ENCODE results near the gene GPR18. TPM values are rescaled to one million over a fixed set of nuclear protein-coding genes. Genes with fewer than 3 reads are reported as not detected.

The GPR18 gene
- total and polyA plus RNA-seq, 7 donors = 0.01 to 0.27 TPM; not detected in 5

- Histone ChIP-seq H3K9me3 (no peaks in the 10 kb centered on the region), H3K27me3 (ENCODE audit: insufficient read depth in 3 of 3, low read length in 2 of 3) (no peaks in the 10 kb centered on the region), H3K4me1 (peaks cover 9% of the 10 kb centered on the region), H3K27ac (no peak overlapping the region), H3K36me3 (ENCODE audit: insufficient read depth in 1 of 2, low read depth in 1 of 2) (peaks cover 0 to 7% of the 10 kb centered on the region in 2 donors), H3K4me3 (peak overlapping the region; percentile 31)
- ATAC-seq (no peak), DNase-seq (no peak)
- intact Hi-C loops (cut with DNase I) = no loop called here
- 63 to 91% (median 90%) methylated on average over 5 of the region's 5 CpGs for WGBS, 3 donors
- TF ChIP-seq, protein P1, sequence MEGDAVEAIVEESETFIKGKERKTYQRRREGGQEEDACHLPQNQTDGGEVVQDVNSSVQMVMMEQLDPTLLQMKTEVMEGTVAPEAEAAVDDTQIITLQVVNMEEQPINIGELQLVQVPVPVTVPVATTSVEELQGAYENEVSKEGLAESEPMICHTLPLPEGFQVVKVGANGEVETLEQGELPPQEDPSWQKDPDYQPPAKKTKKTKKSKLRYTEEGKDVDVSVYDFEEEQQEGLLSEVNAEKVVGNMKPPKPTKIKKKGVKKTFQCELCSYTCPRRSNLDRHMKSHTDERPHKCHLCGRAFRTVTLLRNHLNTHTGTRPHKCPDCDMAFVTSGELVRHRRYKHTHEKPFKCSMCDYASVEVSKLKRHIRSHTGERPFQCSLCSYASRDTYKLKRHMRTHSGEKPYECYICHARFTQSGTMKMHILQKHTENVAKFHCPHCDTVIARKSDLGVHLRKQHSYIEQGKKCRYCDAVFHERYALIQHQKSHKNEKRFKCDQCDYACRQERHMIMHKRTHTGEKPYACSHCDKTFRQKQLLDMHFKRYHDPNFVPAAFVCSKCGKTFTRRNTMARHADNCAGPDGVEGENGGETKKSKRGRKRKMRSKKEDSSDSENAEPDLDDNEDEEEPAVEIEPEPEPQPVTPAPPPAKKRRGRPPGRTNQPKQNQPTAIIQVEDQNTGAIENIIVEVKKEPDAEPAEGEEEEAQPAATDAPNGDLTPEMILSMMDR (IDR thresholded peaks at IDR 0.05) = no peak
Observed at GRCh38 chr13:99305158-99305557, 47.0 kb upstream of the GPR18 start.

- Histone ChIP-seq H3K36me3 (ENCODE audit: insufficient read depth in 1 of 2, low read depth in 1 of 2) (peaks cover 0 to 7% of the 10 kb centered on the region in 2 donors), H3K9me3 (no peaks in the 10 kb centered on the region), H3K4me3 (no peak overlapping the region), H3K27ac (no peak overlapping the region), H3K27me3 (ENCODE audit: insufficient read depth in 3 of 3, low read length in 2 of 3) (no peaks in the 10 kb centered on the region), H3K4me1 (peaks cover 9% of the 10 kb centered on the region)
- ATAC-seq (no peak), DNase-seq (no peak)
- TF ChIP-seq, protein P1 (IDR thresholded peaks at IDR 0.05) = no peak
- 89 to 92% (median 90%) methylated on average over 4 of the region's 4 CpGs for WGBS, 3 donors
- intact Hi-C loops (cut with DNase I) = no loop called here
Observed at GRCh38 chr13:99304541-99304940, 46.4 kb upstream of the GPR18 start.

- Histone ChIP-seq H3K9me3 (no peaks in the 10 kb centered on the region), H3K27ac (no peak overlapping the region), H3K27me3 (ENCODE audit: insufficient read depth in 3 of 3, low read length in 2 of 3) (no peaks in the 10 kb centered on the region), H3K36me3 (ENCODE audit: insufficient read depth in 1 of 2, low read depth in 1 of 2) (peaks cover 0 to 7% of the 10 kb centered on the region in 2 donors), H3K4me1 (peaks cover 9% of the 10 kb centered on the region), H3K4me3 (no peak overlapping the region)
- TF ChIP-seq, protein P1 (IDR thresholded peaks at IDR 0.05) = no peak
- intact Hi-C loops (cut with DNase I) = no loop called here
- DNase-seq = no peak
- ATAC-seq = no peak
- 88 to 91% (median 88%) methylated on average over 14 of the region's 14 CpGs for WGBS, 3 donors
Observed at GRCh38 chr13:99303863-99304521, 45.8 kb upstream of the GPR18 start.

DNA sequence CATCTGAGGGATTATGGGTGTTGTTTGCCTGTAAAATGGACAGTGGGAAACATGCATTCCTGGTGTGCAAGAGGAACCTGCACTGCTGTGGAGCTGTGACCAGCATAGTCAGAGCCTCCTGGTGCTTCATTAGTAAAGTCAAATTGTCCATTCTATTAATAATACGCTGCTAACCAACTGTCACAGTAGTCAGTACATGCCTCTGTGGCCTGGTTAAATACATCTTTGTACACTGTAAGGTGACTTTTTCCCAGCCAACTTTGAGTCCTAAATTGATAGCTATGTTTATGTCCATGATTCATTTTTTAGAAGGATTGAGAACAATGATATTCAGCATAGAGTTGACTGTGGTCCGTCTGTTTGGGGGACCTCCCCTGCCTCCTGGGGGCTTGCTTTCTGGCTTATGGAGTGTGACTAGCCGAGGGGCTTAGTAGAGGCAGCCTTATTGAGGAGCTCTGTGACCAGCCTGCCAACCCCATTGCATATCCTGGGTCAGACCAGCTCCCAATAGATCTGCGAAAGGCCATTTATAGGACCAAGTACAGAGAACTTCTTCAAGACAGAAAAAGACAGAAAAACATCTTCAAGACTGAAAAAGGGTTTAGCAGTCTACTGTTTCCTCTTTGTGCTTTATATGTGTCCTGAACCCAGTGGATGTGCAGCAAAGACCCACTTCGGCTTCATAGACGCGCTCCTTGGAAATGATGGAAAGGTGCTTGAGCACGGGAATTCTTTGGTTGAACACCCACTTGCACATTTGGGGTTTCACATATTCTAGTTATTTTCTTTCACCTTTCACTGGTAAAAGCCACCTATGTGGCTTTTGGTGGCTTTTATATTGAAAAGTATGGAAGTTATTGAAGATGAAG is 44.7 kb upstream of the GPR18 start:
- H3K27me3 ChIP-seq (ENCODE audit: insufficient read depth in 3 of 3, low read length in 2 of 3) = no peaks in the 10 kb centered on the region
- no peaks in the 10 kb centered on the region for H3K9me3 ChIP-seq
- ATAC-seq = peak in 1 of 4 donors; percentile 17
- H3K27ac ChIP-seq = no peak overlapping the region
- H3K36me3 ChIP-seq (ENCODE audit: insufficient read depth in 1 of 2, low read depth in 1 of 2) = peaks cover 0 to 7% of the 10 kb centered on the region in 2 donors
- intact Hi-C loops (cut with DNase I) = no loop called here
- peaks cover 6% of the 10 kb centered on the region for H3K4me1 ChIP-seq
- TF ChIP-seq, protein P1 (IDR thresholded peaks at IDR 0.05) = no peak
- no peak overlapping the region for H3K4me3 ChIP-seq
- WGBS, 3 donors = 93 to 97% (median 94%) methylated on average over 8 of the region's 8 CpGs
- DNase-seq = no peak
